ENCODE results near the gene TMEM37. TPM values are rescaled to one million over a fixed set of nuclear protein-coding genes. Genes with fewer than 3 reads are reported as not detected.

The TMEM37 gene
- polyA plus RNA-seq, 3 donors = 45.0 to 59.8 (median 56.4) TPM

DNA sequence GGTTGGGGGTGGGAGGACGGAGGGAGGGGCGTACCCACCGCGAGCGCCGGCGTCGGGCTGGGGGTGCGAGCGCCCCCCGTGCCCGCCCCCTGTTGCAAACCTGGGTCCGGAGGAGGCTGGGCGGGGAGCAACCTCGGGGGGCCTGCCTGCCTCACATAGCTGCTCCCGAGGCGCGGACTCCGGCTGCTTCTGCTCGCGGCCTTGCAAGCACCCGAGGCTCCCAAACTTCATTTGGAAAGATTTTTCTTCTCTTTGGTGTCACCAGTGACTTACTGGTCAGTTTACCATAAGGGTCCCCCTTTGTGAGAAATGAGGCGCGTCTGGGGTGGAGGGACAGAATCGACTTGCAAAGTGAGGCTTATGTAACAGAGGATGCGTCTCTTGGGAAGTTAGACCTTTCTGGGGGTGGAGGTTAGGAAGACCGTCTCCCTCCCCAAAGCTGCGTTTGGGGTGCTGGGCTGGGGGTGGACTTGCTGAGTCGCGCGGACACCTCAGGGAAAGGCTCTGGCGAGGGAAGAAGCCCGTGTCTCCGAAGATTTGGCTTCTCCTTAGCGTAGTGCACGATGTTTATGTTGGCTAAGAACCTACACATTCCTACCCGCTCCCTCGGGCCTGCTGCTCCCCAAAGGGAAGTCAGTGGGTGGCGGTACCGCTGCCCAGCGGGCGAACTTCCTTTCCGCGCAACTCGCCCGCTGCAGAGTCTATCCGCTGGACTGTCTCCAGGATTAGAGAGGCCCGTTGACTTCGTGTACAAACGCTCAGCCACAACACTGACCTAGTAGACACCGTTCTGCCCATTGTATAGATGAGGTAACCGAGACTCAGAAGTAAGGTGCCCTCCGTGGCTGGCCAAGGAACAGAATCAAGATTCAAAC lies 559 bp downstream of the TMEM37 start:
- no peak for DNase-seq (ENCODE audit: low read depth in 3 of 3, low spot score in 2 of 3)

DNA sequence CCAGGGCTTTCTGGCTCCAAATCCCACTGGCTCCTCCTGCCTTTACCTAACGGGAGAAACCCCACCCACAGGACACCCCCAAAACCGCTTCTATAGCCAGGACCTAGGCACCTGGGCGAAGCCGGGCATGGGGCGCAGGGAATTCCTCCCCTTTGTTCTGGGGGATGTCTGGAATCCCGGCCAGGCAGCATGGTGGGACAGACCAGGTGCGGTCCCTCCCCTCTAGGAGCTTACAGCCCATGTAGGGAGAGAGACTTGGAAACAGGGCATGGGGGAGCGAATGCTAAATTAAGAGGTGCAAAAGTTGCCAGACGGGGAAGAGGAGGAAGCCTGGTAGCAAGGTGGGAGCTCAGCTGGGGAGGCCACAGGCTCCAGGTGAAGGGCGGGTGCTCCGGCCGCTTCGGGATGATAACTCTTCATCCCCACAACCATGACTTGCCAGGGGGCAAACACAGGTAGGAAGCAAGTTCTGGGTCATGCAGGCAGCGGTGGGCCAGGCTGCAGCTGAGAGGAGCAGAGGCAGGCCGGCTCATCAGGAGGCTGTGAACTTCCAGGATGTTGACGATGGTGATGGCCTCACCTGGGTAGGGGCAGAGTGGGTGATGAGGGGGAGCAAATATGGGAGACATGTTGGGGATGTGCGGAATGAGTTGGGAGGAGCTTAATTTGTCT lies 1.3 kb downstream of the TMEM37 start:
- DNase-seq (ENCODE audit: low read depth in 3 of 3, low spot score in 2 of 3) = no peak

DNA sequence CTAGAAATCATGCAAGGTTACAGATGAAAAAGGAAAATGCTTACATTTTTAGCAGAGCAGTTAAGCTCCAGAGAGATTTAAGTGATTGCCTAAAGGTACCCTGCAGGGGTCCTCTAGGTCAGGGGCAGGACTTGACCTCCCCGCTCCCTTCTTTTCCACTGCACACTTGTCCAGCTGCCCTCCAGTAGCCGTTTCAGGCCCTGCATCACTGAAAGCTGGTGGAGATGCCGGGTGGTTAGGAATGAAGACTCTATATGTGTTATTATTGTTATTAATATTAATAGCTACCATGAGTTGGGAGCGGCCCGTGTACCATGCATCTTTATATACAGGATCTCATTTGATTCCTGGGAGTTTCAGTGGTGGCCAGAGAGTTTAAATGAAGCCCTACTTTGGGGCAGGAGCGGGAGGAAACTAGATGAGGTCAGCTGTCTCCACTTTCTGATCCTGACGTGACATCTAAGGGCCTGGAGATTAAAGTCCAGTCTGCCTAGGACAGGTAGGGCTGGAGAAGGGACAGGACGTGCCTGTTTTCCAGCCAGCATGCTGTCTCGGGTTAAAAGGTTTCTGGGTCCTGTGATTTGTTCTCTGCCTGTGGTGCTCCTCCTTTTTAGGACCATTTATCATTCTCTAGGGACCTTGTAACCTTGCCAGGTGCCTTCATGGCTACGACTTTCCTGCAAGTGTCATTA lies 2.1 kb downstream of the TMEM37 start:
- no peak for DNase-seq (ENCODE audit: low read depth in 3 of 3, low spot score in 2 of 3)

DNA sequence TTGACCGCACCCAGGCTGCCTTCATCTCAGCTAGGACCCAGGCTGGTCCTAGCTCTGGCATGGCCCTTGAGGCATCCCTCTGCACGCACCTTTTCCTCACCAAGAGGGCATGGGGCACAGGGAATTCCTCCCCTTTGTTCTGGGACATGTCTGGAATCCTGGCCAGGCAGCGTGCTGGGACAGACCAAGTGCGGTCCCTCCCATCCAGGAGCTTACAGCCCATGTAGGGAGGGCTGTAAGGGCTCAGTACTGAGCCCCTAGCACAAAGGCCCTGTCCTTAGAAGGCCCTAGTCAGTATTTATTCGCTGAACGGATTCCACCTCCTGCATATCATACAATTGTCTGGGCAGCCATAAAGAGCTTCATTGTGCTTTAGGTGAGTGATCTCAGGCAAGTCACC lies 3.0 kb downstream of the TMEM37 start:
- DNase-seq (ENCODE audit: low read depth in 3 of 3, low spot score in 2 of 3) = no peak

DNA sequence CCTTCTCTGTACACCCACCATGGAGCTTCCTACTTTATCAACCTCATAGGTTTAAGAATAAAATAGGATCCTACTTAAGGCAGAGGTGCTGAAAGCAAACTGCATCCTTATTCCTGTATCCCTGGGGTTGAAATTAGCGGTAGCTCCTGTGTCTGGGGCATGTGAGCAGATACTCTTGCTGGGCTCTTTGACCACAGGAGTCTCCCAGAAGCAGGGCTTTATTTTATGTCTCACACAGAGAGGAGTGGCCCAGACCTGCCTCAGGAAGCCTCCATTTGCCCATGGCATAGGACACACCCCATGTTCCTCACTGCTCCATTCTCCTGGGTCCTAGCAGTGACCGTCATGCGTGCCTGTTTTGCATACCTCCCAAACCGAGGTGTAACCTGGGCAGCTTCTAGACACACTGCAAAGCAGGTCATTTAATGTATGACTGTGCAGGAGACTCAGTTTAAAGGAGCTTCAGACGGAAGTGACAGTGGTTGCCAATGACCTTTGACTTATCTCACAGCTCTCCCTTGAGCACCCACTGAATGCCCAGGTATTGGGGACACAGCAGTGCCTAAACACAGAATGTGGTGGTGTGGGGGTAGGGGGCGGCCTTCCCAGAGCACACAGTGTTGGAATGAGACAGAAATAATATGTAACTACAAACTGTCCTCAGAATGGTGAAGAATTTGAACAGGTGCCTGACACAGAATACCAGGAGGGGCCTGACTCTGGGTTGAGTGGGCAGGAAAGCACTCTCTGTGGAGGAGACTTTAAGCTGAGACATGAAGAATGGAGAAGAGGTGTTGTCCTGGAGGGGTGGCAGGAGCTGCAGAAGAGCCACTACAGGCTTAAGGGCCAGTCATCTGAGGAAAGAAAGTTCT lies 3.7 kb downstream of the TMEM37 start:
- DNase-seq (ENCODE audit: low read depth in 3 of 3, low spot score in 2 of 3) = no peak

DNA sequence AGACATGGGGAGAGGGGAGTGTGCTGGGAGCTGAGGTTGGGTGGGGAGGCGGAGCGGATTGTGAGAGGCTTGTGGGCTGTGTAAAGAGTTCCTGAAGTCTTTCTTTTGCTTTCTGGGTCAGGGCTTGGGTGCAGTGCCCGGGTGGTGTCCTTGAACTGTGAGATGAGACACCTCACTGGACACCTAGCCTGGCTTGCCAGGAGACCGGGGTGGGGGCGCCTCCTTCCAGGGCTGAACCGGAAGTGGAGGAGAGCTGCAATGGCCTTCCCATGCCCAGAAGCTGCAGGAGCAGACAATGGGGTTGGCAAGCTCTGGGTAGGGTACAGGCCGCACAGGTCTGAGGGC lies 4.3 kb downstream of the TMEM37 start:
- no peak for DNase-seq (ENCODE audit: low read depth in 3 of 3, low spot score in 2 of 3)

DNA sequence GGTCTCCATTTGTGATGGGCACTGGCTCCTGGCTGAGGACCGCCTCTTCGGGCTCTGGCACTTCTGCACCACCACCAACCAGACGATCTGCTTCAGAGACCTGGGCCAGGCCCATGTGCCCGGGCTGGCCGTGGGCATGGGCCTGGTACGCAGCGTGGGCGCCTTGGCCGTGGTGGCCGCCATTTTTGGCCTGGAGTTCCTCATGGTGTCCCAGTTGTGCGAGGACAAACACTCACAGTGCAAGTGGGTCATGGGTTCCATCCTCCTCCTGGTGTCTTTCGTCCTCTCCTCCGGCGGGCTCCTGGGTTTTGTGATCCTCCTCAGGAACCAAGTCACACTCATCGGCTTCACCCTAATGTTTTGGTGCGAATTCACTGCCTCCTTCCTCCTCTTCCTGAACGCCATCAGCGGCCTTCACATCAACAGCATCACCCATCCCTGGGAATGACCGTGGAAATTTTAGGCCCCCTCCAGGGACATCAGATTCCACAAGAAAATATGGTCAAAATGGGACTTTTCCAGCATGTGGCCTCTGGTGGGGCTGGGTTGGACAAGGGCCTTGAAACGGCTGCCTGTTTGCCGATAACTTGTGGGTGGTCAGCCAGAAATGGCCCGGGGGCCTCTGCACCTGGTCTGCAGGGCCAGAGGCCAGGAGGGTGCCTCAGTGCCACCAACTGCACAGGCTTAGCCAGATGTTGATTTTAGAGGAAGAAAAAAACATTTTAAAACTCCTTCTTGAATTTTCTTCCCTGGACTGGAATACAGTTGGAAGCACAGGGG lies 5.5 kb downstream of the TMEM37 start:
- no peak for DNase-seq (ENCODE audit: low read depth in 3 of 3, low spot score in 2 of 3)

DNA sequence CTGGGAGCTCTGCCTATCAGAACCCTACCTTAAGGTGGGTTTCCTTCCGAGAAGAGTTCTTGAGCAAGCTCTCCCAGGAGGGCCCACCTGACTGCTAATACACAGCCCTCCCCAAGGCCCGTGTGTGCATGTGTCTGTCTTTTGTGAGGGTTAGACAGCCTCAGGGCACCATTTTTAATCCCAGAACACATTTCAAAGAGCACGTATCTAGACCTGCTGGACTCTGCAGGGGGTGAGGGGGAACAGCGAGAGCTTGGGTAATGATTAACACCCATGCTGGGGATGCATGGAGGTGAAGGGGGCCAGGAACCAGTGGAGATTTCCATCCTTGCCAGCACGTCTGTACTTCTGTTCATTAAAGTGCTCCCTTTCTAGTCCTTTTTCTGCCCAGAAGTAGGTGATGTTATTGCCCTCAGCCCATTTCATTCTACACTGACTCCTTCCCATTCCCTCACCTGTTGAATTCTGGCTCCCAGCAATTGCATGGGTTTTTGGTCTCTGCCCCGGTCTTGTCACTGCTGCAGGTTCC lies 6.5 kb downstream of the TMEM37 start:
- no peak for DNase-seq (ENCODE audit: low read depth in 3 of 3, low spot score in 2 of 3)

DNA sequence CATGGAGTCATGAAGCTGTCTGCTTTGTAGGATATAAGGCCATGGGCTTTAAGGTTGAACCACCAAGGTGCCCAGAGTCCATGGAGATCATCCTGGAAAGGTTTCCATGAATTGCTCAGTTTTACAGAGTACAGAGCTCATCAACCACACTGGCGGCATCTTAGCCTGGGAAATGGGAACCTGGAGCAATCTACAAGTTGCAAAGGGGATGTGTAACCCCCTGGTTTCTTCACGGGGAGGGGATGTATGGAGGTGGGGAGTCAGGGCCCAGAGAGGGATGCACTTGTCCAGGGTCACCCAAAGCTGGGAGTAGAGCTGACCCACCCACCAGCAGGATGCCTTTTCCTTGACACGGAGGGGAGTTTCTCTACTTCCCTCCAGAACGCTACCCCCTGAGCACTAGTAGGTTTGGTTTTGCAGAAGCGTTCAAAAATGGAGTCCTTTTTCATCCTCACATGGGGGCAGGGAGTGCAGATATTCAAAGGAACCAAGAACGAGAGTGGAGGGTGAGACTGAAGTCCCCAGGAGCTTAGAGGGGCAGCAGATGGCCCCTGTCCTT lies 7.2 kb downstream of the TMEM37 start:
- DNase-seq (ENCODE audit: low read depth in 3 of 3, low spot score in 2 of 3) = no peak

DNA sequence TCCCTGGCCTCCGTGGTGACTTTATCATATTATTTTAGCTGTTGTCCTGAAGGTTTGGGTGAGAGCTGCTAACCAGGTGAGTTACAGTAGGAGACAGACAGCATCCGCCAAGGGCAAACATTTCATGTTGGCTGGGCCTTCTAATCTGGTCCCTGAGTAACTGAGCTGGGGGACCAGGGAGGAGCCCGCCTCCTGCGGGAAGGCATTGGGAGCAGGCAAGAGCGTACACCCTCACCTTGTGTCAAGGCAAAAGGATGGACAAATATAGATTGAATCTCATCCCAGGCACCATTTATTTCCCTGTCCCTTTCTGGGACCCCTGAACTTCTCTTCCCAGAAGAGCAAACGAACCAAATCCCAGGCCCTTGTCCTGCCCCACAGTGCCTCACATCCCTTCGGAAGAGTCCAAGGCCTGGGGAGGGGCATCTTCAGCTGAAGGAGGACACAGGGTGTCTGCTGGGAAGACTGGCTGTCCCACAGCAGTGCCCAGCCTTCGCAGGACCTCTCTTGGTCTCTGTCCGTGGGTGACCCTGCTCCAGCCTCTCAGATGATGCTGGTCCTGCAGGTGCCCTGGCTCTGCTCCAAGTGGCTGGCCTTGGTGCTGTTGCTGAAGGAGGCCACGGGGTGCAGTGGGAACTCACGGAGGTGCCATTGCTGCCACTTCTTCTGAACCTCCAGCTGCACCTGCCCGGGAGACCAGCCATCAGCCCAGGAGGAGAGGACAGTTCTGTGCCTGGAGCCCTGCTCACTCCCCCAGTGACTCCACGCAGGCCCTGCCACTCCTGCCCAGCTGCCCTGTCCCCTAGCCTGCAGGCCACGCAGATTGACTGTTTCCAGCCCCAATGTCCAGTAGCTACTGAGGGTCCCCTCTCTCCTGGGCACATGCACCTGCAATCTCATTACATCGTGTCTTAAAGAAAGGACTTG lies 8.2 kb downstream of the TMEM37 start:
- no peak for DNase-seq (ENCODE audit: low read depth in 3 of 3, low spot score in 2 of 3)

DNA sequence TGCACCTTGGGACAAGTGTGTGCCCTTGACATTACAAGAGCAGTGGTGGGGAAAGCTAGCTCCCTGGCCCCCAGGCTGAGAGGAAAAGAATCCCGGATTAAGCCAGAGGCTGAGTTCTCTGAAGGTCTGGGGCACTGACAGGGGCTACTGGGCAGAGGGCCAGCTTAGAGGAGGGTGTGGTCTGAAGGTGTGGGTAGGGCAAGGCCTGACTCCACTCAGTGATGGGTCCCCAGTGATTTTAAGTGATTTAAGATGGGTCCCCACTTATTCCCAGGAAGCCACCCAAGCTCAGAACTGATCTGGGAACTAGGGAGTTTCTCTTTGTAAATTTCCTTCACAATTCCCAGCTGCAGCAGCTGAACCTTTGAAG lies 8.8 kb downstream of the TMEM37 start:
- no peak for DNase-seq (ENCODE audit: low read depth in 3 of 3, low spot score in 2 of 3)

DNA sequence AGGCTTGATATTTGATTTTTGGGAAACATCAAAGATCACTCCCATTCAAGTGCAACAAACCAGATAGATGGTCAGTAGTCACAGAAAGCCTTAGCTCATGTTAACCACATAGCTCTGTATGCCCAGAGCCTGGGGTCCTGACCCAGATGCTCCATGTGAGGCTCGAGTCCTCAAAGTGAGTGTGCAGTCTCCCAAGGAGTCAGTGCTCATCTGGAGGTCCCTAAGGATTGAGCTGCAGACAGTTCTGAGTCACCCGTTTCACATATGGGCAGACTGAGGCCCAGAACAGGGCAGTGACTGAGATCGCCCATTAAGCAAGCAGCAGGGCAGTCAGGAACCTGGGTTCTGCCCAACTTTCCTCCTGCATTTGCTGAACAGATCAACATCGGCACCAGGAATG lies 9.2 kb downstream of the TMEM37 start:
- DNase-seq (ENCODE audit: low read depth in 3 of 3, low spot score in 2 of 3) = no peak

DNA sequence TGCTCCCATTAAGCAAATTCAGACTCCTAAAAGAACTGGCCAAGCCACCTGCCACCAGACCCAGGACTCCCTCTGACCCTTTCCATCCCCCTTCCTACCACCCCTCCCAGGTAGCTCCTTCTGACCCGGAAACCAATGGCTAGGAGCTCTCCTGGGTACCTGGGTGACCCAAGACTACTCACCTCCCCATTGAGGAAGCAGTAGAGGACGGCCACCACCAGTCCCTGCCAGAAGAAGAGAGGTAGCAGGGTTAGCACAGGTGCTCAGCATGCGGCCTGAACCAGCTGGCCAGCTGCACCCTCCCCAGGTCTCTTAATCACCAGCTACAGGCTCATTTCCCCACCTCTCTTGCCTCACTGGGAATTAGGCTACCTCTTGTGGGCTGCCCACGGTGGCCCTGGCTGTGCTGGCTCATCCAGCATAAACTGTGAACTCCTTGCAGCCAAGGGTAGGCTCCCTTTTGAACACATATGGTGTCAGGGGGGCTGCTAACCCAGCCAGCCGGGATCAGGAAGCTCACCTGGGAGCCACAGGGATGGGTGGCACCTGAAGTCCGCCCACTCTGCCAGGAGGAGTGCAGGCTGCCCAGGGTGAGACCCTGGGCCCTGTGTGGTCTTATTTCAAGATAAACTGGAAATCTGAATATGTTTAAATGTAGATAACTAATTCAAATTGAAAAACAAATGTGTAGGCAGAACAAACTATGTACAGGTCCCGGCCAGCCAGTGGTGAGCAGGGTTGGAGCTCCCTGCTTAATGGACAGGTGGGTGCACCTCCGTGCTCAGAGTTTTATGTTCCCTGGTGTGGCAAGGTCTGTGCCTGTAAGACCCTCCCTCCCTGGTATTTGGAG lies 9.9 kb downstream of the TMEM37 start:
- DNase-seq (ENCODE audit: low read depth in 3 of 3, low spot score in 2 of 3) = no peak

DNA sequence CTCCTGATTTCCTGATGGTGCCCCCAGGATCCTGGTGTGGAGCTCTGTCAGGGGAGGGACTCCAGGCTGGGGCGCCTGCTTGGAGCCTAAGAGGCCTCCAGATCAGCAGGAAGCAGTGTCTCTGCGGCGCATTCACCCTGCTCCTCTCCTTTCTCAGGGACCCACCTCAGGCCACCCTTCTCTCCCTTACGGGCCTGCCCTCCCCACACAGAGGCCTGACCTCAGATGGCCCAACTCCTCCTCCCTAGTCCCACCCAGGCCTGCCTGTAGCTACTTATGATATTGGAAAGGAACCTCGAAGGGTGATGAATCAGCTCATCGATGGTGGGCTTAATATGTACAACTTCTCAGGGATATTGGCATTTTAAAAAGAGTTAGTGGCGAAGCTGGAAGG lies 10.6 kb downstream of the TMEM37 start:
- no peak for DNase-seq (ENCODE audit: low read depth in 3 of 3, low spot score in 2 of 3)

DNA sequence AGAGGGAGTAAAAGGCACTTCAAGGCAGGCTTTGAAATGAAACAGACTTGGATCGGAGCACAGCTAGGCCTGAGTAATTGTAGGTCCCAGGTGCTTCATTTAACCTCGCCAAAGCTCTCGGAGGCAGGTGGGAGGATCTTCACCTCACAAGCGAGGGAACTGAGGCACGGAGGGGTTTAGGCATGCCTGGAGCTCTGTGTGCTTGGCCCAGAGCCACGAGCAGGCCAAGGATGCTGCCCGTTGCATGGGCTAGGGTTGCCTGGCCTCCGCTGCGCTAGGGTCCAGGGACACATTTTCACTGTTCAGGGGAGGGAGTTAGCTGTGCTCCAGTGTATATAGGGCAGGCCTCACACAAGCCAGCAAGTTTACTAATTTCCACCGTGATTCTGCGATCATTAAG lies 11.2 kb downstream of the TMEM37 start:
- DNase-seq (ENCODE audit: low read depth in 3 of 3, low spot score in 2 of 3) = no peak

DNA sequence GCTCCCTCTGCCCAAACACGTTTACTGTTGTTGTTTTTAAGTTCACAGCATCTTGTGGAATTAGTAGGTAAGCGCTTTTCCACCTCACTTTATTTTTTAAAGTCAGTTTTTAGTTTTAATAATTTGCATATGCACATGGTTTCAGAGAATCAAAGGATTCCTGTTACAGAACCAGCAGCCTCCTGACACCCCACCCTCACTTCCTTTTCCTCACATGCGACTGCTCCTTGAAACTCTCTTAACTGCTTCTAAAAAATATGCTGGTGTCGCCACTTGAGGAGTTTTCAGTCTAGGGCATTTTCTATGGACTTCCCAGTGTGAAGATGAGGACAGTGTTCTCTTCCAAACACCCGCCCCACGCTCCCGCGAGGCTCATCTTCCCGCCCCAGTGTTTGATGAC lies 14.4 kb downstream of the TMEM37 start:
- DNase-seq (ENCODE audit: low read depth in 3 of 3, low spot score in 2 of 3) = no peak

DNA sequence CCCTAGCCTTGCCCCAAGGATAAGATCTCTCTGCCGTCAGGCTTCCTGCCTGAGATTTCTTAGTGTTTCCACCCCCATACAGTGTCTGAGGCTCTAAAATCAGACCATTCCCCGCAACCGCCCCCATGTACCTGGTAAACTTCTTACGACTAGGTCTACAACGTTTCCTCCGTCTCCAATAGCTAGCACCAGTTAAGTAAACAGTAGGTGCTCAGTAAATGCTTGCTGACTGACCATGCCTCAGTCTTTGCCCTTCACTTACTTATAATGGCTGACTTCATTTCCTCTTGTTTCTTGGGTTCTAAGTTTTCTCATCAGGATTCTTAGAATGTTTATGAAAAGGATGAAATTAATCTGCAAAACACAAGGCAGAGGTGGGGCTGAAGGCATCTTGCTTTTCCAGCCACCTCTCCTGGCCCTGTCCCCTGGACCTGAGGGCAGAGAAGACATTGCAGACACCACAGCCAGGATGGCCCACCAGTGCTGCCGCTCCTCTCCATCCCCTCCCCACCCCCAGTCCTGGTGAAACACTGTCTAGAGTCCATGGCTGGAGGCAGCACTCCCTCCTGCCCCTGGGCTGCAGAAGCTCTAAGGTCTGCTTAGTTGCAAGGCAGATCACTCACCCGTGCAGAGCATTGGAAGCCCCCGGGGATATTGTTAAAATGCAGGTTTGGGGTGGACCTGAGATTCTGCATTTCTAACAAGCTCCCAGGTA lies 16.9 kb downstream of the TMEM37 start:
- no peak for DNase-seq (ENCODE audit: low read depth in 3 of 3, low spot score in 2 of 3)
